Caco-2 (cell line): Measurements from ENCODE around the gene CEACAM4. TPM values are rescaled to one million over a fixed set of nuclear protein-coding genes. Genes with fewer than 3 reads are reported as not detected.

ENCODE experiments used
- BruUV-seq: library from RNA; stranded (reverse); fragments of 400-500 nt; replicated peaks from 2 replicates; lab custom pipeline; 2021; lab: Mats Ljungman, UMichigan
- CTCF ChIA-PET: fragments of 300-600 bp; sonication (Branson Sonifier 250); formaldehyde crosslinking; loops from one replicate; lab custom pipeline; 2022; ENCODE audit warnings: antibody characterized with exemption; lab: Charles Lee
- POLR2A ChIA-PET: fragments of 300-600 bp; sonication (Branson Sonifier 250); formaldehyde crosslinking; loops from one replicate; lab custom pipeline; 2022; ENCODE audit warnings: antibody characterized with exemption; lab: Charles Lee
- DNase-seq, 2 experiments: peaks; one replicate each; pipeline versions ENCODE4 v3.0.0 to v3.0.0-alpha.2; 2020 to 2022
- H3K27me3 ChIP-seq: replicated peaks from 2 replicates; pipeline ENCODE4 v1.6.0; 2011; ENCODE audit warnings: low read length; ENCODE audit not compliant: control insufficient read depth, insufficient read depth
- H3K36me3 ChIP-seq: 2 replicates; pipeline ENCODE4 v1.5.1; 2011; ENCODE audit warnings: low read length; ENCODE audit not compliant: control insufficient read depth, insufficient read depth
- H3K4me1 ChIP-seq: fragments of 250-450 bp; sonication (Bioruptor Pico); 2 replicates; pipeline ENCODE4 v1.5.1; 2020; ENCODE audit warnings: mild to moderate bottlenecking
- H3K4me3 ChIP-seq: 2 replicates; pipeline ENCODE4 v1.5.1; 2011; ENCODE audit warnings: low read depth, mild to moderate bottlenecking, control low read depth, low read length
- H3K9me3 ChIP-seq: fragments of 250-450 bp; sonication (Bioruptor Pico); 2 replicates; pipeline ENCODE4 v1.5.1; 2020; ENCODE audit warnings: mild to moderate bottlenecking, moderate library complexity
- H3K27ac Mint-ChIP-seq: one replicate; pipeline ENCODE4 v1.8.0; 2022; ENCODE audit warnings: mixed read lengths; ENCODE audit not compliant: unreplicated experiment
- H3K27me3 Mint-ChIP-seq: one replicate; pipeline ENCODE4 v1.8.0; 2022; ENCODE audit warnings: mixed read lengths; ENCODE audit not compliant: insufficient read depth, unreplicated experiment
- H3K36me3 Mint-ChIP-seq: one replicate; pipeline ENCODE4 v1.8.0; 2022; ENCODE audit warnings: mild to moderate bottlenecking, mixed read lengths; ENCODE audit not compliant: insufficient read depth, unreplicated experiment
- H3K4me1 Mint-ChIP-seq: one replicate; pipeline ENCODE4 v1.8.0; 2022; ENCODE audit warnings: low read depth, mixed read lengths; ENCODE audit not compliant: unreplicated experiment
- H3K4me3 Mint-ChIP-seq: one replicate; pipeline ENCODE4 v1.8.0; 2022; ENCODE audit warnings: mild to moderate bottlenecking, moderate library complexity, mixed read lengths; ENCODE audit not compliant: unreplicated experiment
- H3K9me3 Mint-ChIP-seq: one replicate; pipeline ENCODE4 v1.8.0; 2022; ENCODE audit warnings: mixed read lengths; ENCODE audit not compliant: unreplicated experiment
- intact Hi-C: fragments of 100-400 bp; cut with micrococcal nuclease; formaldehyde crosslinking; loops from one replicate; pipeline ENCODE4 v1.10.0; 2022; ENCODE audit not compliant: unreplicated experiment
- total RNA-seq: library from RNA; stranded (reverse); gene quantifications from 2 replicates; pipeline ENCODE4 v1.2.3, GENCODE V29; 2022
- TF ChIP-seq, protein P1 (sequence below), 2 experiments: fragments of 200-600 bp in 1 of 2; IDR thresholded peaks; 1 replicate in 1 of 2; 2 replicates in 1 of 2; pipeline versions ENCODE4 v1.5.1 to v1.8.0; 2011 to 2022; ENCODE audit warnings: antibody characterized with exemption in 1 of 2, control low read depth in 1 of 2, inconsistent platforms in 1 of 2, low read depth in 1 of 2, low read length in 1 of 2, mild to moderate bottlenecking in 1 of 2, moderate library complexity in 1 of 2; ENCODE audit not compliant: insufficient read depth in 1 of 2, severe bottlenecking in 1 of 2, unreplicated experiment in 1 of 2

The CEACAM4 gene
- total RNA-seq, 1 experiment from 2014 or later: not detected

DNA sequence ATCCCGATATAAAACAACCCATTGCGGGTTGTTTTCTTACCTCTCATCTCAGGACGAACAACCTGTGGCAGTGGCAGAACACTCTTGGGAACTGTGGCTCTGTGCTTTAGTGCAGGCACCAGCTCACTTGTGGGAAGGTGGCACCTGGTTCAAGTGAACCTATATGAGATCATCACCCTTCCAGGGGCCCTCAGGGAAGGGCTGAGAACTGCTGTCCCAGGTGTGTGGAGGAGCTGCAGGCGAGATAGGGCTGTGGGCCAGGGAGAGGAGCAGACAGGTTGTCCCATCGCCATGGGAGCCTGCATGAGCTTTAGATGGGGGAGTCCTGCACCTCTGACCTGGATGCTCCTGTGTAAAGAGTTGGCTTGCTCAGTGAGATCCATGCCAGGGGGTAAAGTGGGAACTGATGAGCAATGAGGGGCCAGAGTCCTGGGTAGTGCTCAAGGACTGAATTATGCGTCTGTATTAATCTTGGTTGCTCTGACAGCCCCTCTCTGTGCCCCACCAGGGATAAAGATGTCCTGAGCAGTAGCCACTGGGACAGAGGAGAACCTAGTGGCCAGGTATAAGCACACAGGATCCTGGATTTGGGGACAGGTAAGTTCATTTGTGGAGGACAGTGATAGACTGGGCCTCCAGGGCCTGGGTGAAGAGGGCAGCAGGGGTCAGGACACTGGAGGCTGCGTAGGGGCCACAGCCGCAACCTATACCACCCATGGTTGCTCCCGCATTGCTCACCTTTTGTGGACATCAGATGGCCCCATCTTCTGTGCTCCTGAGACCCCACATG, 8.7 kb downstream of the CEACAM4 start:
- Mint-ChIP-seq H3K4me3 (no peak overlapping the region), H3K27me3 (peaks cover 17% of the 10 kb centered on the region), H3K9me3 (no peaks in the 10 kb centered on the region), H3K4me1 (no peaks in the 10 kb centered on the region), H3K27ac (no peak overlapping the region), H3K36me3 (no peaks in the 10 kb centered on the region)
- no TSS peak for BruUV-seq
- H3K4me1 ChIP-seq: no peaks in the 10 kb centered on the region
- DNase-seq: no peak
- intact Hi-C loops: no loop called here
- ChIA-PET POLR2A (no interaction called here), CTCF (interaction anchor here (1.0 kb wide), 1 partner anchor 14 kb away, joined by 3 read pairs; no protein-coding TSS in a partner anchor)
- H3K9me3 ChIP-seq: no peaks in the 10 kb centered on the region
- no peak overlapping the region for H3K4me3 ChIP-seq
- no peaks in the 10 kb centered on the region for H3K27me3 ChIP-seq
- TF ChIP-seq, protein P1, sequence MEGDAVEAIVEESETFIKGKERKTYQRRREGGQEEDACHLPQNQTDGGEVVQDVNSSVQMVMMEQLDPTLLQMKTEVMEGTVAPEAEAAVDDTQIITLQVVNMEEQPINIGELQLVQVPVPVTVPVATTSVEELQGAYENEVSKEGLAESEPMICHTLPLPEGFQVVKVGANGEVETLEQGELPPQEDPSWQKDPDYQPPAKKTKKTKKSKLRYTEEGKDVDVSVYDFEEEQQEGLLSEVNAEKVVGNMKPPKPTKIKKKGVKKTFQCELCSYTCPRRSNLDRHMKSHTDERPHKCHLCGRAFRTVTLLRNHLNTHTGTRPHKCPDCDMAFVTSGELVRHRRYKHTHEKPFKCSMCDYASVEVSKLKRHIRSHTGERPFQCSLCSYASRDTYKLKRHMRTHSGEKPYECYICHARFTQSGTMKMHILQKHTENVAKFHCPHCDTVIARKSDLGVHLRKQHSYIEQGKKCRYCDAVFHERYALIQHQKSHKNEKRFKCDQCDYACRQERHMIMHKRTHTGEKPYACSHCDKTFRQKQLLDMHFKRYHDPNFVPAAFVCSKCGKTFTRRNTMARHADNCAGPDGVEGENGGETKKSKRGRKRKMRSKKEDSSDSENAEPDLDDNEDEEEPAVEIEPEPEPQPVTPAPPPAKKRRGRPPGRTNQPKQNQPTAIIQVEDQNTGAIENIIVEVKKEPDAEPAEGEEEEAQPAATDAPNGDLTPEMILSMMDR (IDR thresholded peaks at IDR 0.05; ENCODE audit: insufficient read depth in 1 of 2, low read depth in 1 of 2, low read length in 1 of 2, severe bottlenecking in 1 of 2, unreplicated experiment in 1 of 2): no peak
- H3K36me3 ChIP-seq: no peaks in the 10 kb centered on the region

- Mint-ChIP-seq H3K27ac (no peak overlapping the region), H3K36me3 (no peaks in the 10 kb centered on the region), H3K27me3 (peaks cover 15% of the 10 kb centered on the region), H3K4me3 (no peak overlapping the region), H3K9me3 (no peaks in the 10 kb centered on the region), H3K4me1 (no peaks in the 10 kb centered on the region)
- CTCF ChIA-PET: interaction anchor here (1.0 kb wide), 1 partner anchor 12 kb away, joined by 3 read pairs; no protein-coding TSS in a partner anchor
- no peaks in the 10 kb centered on the region for H3K4me1 ChIP-seq
- intact Hi-C loops: no loop called here
- H3K27me3 ChIP-seq: no peaks in the 10 kb centered on the region
- no peaks in the 10 kb centered on the region for H3K36me3 ChIP-seq
- H3K4me3 ChIP-seq: no peak overlapping the region
- POLR2A ChIA-PET: no interaction called here
- DNase-seq: peak in 1 of 2 experiments; percentile 62
- H3K9me3 ChIP-seq: no peaks in the 10 kb centered on the region
- TF ChIP-seq, protein P1 (IDR thresholded peaks at IDR 0.05; ENCODE audit: insufficient read depth in 1 of 2, low read depth in 1 of 2, low read length in 1 of 2, severe bottlenecking in 1 of 2, unreplicated experiment in 1 of 2): no peak
- no TSS peak for BruUV-seq
Measured at GRCh38 chr19:41616792-41617621, 9.9 kb downstream of the CEACAM4 start.

DNA sequence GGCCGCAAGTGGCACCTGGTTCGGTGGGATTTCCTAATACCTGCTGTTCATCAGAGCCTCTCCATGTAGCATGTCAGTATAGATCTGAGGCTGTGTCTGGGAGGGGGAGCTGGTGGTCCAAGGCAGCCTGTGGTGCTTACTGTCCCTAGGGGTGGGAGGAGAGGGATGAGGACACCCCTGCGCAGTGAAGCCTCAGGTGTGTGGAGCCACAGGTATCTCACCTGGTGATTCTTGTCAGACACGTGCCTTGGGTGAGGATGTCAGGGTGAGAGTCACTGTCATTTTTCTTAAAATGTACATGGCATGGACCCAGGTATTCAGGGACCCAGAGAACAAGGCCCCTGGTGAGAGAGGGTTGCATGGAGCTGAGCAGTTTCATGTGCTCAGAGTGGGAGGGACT, 11.7 kb downstream of the CEACAM4 start:
- no peaks in the 10 kb centered on the region for H3K4me1 ChIP-seq
- peaks cover 8% of the 10 kb centered on the region for H3K27me3 Mint-ChIP-seq
- ChIA-PET POLR2A (no interaction called here), CTCF (no interaction called here)
- H3K9me3 ChIP-seq: no peaks in the 10 kb centered on the region
- no peak for DNase-seq
- H3K36me3 ChIP-seq: no peaks in the 10 kb centered on the region
- TF ChIP-seq, protein P1 (IDR thresholded peaks at IDR 0.05; ENCODE audit: insufficient read depth in 1 of 2, low read depth in 1 of 2, low read length in 1 of 2, severe bottlenecking in 1 of 2, unreplicated experiment in 1 of 2): no peak
- no peaks in the 10 kb centered on the region for H3K9me3 Mint-ChIP-seq
- H3K36me3 Mint-ChIP-seq: no peaks in the 10 kb centered on the region
- no peak overlapping the region for H3K27ac Mint-ChIP-seq
- no peaks in the 10 kb centered on the region for H3K4me1 Mint-ChIP-seq
- no peak overlapping the region for H3K4me3 Mint-ChIP-seq
- intact Hi-C loops: no loop called here
- BruUV-seq: no TSS peak
- no peak overlapping the region for H3K4me3 ChIP-seq
- H3K27me3 ChIP-seq: no peaks in the 10 kb centered on the region
